ENCODE data around the gene TTC9C.

- TF ChIP-seq POLR2AphosphoS5 (IDR thresholded peaks at IDR 0.05; ENCODE audit: low read depth, low read length) (no peak), SIN3A (IDR thresholded peaks at IDR 0.05; ENCODE audit: borderline replicate concordance, insufficient read depth, low read length) (no peak)
Observed at GRCh38 chr11:62757846-62758788, 29.8 kb downstream of the TTC9C start.
